Ramos (cell line): ENCODE measurements around the gene ANKRD61.
"Not testable (repeated sequence)": the region's sequence is repeated elsewhere in the genome, so short reads cannot be mapped to it uniquely, and the experiment has no call there.

ENCODE experiments used
- in situ Hi-C: fragments of 300-500 bp; cut with MboI; formaldehyde crosslinking; loops from one replicate; pipeline ENCODE4 v1.14.3; 2022; ENCODE audit warnings: low sequenced_read_pairs; ENCODE audit not compliant: unreplicated experiment

ANKRD61 gene

DNA sequence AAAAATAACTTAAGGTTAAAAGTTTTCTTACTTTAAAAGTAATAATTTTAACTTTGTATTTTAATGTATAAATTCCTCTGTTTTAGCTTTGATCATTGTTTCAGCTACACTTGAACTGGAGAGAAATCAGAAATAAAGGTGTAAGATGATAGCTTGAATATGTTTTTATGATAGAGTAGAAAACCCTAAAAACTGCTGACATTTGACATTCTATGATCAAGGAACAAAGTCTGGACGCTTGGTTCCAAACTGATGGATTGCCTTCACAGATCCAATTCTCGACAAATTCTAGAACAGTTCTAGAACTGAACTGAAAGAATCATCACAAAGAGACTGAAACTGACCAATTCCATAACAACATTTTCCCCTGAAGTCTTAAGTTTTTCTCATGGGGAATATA lies at the start of gene ANKRD61:
ANKRD61 (plus strand) TSS at position 389 of the 400 bp plus-strand sequence; CDS start at position 389, 0 bp downstream.
- in situ Hi-C loops: no loop called here

DNA sequence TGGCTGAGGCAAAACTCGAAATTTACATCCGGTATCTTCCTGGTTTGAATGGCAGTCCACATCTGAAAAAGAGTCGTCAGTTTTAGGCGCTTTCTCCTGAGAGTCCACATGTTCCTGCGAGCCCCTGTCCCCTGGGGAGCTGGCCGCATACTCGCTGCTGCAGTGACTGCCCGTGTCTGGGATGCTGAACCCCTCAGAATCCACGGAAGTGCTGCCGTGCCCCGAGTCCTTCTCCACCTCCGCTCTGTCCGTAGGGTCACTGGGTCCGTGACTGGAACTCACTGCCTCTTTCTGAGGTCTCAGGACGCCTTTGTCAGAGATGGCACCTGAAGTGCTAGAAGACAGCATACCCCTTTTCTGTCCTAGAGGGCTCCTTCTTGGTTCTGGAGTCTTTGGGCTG lies 44.1 kb upstream of the ANKRD61 start:
- in situ Hi-C loops: not testable (repeated sequence)

DNA sequence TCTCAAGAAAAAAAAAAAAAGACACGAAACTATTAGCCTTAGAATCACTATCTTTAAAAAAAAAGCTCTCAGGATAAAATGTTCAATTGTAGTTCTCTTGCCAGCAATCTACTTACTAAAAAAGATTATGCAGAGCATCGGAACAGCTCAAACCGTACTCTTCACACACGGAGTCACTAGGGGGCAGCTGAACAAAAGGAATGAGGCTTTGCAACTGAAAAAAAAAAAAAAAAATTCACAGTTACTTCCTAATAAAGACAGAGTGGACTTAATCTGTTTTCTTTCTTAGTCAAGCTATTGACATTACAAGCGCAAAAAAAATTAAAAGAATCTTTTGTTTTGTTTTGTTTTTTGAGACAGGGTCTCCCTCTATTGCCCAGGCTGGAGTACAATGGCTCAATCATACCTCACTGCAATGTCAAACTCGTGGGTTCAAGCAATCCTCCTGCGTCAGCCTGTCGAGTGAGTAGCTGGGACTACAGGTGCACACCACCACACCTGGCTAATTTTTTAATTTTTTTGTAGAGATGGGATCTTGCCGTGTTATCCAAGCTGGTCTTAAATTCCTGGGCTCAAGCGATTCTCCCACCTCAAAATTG lies 33.9 kb upstream of the ANKRD61 start:
- in situ Hi-C loops: loop anchor here (10.0 kb wide), 2 partner anchors 327 to 447 kb away; partner anchors contain the start of gene DAGLB

DNA sequence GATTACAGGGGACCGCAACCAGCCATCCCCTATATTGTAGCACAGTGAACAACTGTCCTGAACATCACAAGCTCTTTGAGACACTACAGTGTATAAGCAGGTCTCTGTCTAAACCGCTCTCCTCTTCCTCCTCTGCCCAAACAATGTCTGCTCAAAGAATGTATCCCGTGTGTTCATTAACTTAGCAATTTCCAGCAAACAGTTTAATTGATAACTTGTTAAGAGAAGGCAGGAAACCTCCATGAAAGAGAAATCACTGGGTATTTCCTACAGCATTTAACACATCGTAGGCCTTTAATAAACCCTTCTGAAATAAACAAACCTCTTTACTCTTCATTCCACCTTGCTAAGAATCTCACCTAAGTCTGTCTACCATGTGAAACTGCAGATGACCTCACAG lies 23.8 kb upstream of the ANKRD61 start:
- in situ Hi-C loops: no loop called here

DNA sequence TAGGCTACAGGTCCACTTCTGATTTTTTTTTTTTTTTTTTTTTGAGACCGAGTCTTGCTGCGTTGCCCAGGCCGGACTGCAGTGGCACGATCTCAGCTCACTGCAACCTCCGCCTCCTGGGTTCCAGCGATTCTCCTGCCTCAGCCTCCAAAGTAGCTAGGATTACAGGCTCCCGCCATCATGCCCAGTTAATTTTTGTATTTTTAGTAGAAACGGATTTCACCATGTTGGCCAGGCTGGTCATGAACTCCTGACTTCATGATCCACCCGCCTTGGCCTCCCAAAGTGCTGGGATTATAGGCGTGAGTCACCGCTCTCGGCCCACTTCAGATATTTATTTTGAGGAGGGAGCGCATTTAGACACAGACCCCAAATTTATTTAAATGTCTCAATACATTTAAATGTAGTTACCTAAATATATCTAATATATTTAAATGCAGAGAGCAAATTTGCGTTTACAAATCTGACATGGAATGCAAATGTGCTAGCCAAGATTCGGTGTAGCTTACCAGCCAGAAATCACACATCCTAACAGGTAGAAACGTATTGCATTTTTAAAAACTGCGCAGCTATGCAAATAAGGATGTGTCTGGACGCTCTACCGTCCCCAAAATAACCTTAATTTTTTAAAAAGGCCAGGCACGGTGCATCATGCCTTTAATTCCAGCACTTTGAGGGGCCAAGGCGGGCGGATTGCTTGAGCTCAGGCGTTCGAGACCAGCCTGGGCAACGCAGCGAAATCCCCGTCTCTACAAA lies 23.2 kb upstream of the ANKRD61 start:
- in situ Hi-C loops: not testable (repeated sequence)

DNA sequence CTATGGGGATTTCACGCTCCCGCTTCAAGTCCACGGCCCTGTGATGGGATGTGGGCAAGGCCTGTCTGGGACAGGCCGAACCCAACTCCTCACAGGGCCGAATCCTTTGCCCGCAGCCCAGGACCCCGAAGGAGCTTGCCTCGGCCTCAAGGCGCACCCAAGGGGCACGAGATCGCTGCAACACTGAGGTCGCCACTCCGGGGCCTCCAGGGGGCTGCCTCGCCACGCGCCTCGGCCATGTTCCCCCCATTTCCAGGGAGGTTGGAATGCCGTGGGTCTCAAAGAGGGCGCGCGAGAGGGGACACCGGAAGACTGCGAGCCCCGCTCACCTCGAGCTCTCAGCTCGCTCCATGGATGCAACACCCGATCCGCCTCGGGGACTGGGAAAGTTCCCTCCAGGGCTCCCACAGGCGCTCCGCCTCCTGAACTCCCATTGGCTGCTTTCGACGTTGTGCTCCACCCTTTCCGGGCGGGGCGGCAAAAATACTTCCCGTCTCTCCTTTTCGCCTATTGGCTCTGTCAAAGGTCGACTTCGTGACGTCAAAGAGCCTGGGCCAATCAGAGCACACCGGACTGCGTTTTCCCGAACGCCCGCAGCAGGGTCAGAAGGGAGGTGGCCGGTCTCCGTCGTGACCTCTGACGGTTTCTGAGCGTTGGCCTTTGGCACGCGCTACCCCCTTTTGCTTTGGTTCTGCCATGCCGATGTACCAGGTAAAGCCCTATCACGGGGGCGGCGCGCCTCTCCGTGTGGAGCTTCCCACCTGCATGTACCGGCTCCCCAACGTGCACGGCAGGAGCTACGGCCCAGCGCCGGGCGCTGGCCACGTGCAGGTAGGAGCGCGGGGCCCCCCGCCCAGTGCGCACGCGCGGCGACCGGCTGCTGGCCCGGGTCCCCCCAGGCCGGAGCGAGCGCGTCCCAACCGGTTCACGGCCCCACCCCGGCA lies 22.2 kb upstream of the ANKRD61 start, which contains the start of the genes AIMP2 and PMS2:
AIMP2 (plus strand) TSS at position 605 of the 944 bp plus-strand sequence; CDS start at position 697, 92 bp downstream.
PMS2 (minus strand) TSS at position 382 of the 944 bp plus-strand sequence; CDS start at position 352, 30 bp downstream.
- in situ Hi-C loops: no loop called here

DNA sequence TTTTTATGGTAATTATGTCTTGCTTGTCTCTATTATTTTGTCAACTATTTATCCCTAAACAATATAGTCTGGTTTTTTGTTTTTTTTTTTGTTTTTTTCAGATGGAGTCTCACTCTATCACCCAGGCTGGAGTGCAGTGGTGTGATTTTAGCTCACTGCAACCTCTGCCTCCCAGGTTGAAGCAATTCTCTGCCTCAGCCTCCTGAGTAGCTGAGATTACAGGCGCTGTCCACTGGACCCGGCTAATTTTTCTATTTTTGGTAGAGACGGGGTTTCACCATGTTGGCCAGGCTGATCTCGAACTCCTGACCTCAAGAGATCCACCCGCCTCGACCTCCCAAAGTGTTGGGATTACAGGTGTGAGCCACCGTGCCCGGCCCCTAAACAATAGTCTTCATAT lies 20.8 kb upstream of the ANKRD61 start:
- in situ Hi-C loops: not testable (repeated sequence)

DNA sequence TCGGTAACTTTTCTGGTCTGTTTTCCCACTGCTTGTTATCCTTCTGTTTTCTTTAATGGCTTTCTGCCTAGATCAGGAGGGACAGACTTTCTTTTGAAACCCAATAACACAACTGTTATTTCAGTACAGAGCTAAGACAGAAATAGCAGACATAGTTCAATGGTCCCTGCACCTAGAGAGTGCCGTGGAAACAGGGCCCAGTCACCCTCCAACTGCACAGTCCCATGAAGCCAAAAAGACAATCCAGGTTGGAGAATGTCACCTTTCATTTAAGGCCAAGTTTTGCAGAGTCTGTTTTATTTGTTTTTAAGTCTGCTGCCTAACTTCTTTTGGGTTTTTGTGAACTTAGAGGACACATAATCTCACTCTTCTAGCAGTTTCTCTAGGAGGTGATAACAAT lies 19.6 kb upstream of the ANKRD61 start:
- in situ Hi-C loops: no loop called here

DNA sequence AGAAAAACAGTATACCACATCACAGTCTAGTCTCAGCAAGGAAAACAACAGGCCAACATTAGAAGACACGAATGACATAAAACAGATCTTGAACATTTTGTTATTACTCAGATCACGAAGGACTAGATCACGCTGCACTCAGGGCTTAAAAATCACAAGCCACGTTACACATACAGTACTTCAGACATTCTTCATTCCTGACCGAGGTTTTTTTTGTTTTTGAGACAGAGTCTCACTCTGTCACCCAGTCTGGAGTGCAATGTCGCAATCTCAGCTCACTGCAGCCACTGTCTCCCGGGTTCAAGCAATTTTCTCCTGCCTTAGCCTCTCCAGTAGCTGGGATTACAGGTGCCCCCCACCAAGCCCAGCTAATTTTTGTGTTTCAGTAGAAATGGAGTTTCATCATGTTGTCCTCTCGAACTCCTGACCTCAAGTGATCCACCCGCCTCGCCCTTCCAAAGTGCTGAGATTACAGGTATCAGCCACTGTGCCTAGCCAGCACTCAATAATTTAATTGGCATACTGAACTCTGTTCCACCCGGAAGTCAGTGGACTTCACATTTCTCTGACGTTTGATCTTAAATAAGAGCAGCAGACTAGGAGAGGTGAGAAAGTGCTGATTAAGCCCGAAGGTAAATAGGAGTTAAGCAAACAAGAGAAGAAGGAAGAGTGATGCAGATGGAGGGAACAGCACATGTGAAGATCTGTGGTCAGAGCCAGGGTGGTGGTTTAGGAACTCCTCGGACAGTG lies 18.6 kb upstream of the ANKRD61 start:
- in situ Hi-C loops: no loop called here

DNA sequence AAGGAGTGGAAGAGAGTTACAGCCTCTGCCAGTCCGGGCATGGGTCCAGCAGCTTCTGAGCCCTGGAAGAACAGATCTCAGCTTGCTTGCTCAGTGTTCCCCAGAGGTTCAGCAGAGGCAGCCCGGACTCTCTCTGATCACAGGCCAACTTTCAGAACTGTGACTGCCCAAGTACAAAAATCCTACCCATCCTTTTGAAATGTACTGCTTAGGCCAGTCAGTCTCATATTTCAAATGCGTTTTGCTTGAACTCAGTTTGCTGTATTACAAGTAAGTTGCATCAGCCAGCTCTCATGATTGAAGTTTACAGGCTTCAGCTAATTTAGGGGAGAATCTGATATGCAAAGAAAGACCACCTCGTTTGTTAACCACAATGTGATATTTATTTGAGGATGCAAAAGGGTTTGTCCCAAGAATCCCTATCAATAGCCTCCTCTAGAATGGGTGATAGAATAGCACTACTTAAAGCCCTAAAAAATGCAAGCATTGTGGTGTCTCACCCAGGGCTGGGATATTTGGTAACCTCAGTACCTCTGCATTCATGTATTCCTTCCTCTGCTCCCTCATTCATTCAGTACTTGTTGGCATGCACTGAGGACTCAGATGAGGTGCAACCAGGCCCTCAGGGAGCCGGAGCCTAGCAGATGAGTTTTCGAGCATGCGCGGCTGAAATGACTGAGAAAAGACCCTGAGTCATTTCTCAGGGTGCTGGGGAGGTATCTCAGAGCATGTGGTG lies 15.1 kb upstream of the ANKRD61 start:
- in situ Hi-C loops: no loop called here

DNA sequence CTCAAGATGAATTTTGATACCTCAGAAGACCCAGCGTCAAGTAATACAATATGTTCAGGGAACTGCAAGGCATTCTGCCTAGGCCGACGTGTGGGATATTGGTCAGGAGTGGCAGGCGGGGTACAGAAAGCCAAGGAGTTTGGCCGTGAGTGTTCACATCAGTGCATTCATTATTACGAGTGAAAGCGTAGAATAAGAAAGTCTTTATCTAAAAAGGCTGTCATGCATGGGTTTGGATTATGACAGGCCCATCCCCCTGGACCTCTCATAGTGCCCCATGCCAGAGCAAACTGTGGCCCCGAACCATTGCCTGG lies 14.6 kb upstream of the ANKRD61 start:
- in situ Hi-C loops: no loop called here

DNA sequence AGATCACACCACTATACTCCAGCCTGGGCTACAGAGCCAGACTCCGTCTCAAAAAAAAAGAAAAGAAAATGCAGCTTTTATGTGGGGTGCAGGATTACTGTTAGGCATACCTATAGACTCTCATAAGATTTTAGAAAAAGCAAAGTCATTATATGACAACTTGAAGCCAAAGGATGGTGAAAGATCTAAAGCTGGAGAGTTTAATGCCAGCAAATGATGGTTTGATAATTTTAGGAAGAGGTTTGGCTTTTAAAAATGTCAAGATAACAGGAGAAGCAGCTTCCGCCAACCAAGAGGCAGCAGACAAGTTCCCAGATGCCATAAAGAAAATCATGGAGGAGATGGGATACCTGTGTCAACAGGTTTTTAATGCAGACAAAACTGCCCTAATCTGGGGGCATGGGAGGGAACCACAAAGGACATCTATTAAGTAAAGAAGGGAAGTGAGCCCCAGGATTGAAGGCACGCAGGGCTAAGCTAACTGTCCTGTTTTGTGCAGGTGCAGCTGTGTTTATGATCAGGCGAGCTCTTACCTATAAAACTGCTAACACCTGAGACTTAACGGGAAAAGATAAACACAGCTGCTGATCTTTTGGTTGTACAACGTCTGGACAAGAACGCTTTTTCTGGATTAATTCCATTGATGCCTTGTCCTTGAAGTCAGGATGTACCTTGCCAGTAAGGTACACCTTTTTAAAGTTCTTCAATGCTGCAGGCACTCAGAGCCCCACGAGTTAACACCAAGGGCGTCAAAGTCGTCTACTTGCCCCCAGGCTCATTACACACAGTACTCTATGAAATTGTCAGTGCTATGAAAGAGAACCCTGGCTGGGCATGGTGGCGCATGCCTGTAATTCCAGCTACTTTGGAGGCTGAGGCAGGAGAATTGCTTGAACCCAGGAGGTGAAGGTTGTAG lies 10.5 kb upstream of the ANKRD61 start:
- in situ Hi-C loops: no loop called here

DNA sequence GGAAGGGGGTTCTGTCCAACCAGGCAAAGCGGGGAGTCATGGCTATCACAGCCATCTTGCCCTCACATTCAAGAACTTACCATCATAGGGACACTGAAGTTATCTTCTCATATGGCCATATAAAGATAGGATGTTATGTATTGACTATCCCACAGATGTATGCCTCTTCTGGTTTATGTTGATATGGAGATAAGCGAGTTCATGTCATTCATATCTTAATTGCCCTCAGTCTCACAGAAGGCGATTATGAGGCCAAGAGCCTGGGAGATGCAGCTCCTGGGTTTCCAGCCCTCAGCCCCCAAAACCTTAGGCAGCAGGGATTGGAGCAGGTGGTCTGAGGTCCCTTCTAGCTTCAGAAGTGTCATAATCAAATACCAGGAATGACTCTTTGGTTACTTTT lies 8.5 kb upstream of the ANKRD61 start:
- in situ Hi-C loops: no loop called here

DNA sequence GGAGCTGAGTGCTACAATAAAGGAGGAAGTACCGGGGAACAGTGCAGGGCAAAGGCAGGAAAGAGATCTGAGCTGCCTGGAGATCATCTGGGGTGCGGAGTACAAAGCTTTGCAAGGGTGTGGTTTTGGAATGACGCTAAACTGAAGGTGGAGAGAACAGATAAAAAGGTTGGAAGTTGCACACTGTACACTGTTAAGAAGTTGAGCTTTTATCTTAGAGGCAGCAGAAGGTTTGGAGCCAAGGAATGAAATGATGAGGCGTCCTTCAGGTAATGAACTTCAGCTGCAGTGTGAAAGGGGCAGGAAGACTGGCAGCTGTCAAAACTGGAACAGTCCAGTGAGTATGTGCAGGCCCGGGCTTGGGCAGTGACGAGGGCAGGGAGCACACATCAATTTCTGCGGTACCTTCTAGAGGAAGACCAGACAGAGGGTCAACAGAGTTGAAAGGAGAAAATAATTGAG lies 7.2 kb upstream of the ANKRD61 start:
- in situ Hi-C loops: no loop called here

DNA sequence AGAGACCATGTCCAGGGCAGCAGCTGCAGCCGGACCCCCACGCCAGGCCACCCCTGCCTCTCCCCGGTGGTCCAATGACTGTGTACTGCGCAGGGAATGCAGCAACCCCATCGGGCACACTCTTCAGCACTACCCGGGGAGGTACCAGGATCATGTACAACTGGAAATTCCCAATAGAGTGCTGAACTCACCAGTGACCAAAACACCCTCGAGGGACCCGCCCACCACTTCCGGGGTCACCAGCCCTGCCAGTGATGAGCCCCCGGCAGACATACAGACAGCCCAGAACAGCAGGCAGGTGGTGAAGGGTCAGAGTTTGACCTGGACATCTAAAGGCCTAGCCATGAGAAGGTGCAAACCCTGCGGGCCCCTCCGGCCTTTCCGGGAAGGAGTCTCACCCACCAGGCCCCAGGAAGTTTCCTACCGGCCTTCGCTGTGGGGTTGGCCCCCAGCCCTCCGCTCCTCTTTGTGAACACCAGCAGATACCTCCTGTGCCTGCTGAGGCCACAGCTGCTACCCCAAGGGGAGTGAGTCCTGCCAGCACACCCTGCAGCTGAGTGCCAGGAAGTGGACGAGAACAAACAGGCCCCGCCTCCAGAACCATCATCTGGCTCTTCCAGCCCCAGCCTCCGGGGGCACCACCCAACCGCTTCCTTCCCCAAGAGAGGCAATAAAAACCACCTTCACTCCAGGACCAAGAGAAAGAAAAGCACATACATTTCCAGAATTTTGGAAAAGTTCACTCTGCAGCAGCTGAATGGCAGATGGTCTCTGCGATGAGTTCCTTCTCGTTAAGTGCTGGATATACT lies 5.0 kb upstream of the ANKRD61 start:
- in situ Hi-C loops: no loop called here

DNA sequence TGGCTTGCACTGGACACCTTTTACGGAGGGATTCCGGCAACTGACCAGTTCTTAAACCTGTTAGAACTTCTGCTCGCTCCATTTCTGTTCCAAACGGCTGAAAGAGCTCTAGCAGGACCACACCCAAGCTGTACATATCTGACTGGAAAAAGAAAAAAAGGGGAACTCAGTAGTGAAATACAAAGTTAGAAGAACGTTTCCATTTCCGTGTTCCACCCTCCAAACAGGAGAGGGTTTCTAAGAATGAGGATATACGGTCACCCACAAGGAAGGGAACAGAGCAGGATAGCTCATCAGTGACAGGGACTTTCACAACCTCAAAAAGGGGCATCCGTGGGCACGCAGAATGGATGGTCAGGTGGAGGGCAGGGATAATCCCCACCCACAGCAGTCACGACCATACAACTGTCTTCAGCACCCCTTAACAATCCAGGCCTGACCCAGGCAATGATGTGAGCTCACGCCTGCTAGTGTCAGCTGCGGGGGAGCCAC lies 4.3 kb upstream of the ANKRD61 start:
- in situ Hi-C loops: no loop called here

DNA sequence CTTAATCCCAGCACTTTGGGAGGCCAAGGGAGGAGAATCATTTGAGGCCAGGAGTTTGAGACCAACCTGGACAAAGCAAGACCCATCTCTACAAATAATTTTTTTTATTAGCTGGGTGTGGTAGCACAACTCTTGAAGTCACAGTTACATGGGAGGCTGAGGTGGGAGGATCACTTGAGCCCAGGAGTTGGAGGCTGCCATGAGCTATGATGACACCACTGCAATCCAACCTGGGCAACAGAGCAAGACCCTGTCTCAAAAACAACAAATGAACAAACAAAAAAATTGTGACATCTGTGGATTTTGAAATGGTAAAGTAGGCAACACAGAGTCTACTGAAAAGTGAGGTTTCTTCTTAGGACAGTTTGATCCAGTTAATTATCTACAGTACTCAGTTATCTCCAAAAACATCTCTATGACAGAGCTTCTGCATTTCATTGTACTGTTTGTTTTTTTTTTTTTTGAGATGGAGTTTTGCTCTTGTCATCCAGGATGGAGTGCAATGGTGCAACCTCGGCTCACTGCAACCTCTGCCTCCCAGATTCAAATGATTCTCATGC lies 3.3 kb upstream of the ANKRD61 start:
- in situ Hi-C loops: no loop called here
